ENCODE data around the gene ELMO1.

DNA sequence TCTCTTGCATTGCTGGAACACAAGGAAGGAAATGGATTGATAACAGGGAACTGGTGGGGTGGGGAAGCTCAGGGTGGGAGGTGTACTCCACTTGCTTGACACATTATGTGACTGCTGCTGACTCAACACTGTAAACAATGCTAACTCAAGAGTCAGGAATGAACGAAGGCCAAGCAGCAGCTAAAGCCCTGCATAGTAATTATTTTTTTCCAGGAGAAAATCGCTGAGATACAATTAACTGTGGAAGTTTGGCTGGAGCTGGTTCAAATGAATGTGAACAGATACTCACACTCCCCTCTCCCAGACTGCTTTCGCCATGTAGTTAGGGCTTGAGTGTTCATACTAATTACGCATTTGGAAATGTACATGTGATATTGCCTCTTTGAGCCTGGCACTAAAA lies 553.5 kb downstream of the ELMO1 start:
- TF ChIP-seq, protein P1, sequence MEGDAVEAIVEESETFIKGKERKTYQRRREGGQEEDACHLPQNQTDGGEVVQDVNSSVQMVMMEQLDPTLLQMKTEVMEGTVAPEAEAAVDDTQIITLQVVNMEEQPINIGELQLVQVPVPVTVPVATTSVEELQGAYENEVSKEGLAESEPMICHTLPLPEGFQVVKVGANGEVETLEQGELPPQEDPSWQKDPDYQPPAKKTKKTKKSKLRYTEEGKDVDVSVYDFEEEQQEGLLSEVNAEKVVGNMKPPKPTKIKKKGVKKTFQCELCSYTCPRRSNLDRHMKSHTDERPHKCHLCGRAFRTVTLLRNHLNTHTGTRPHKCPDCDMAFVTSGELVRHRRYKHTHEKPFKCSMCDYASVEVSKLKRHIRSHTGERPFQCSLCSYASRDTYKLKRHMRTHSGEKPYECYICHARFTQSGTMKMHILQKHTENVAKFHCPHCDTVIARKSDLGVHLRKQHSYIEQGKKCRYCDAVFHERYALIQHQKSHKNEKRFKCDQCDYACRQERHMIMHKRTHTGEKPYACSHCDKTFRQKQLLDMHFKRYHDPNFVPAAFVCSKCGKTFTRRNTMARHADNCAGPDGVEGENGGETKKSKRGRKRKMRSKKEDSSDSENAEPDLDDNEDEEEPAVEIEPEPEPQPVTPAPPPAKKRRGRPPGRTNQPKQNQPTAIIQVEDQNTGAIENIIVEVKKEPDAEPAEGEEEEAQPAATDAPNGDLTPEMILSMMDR (IDR thresholded peaks at IDR 0.05; ENCODE audit: poor library complexity) = no peak
- no peak for TF ChIP-seq EZH2 (IDR thresholded peaks at IDR 0.05; ENCODE audit: borderline replicate concordance)
- no peak for TF ChIP-seq EZH2phosphoT487 (IDR thresholded peaks at IDR 0.05; ENCODE audit: low read depth, severe bottlenecking, unreplicated experiment)

Data from hepatocyte (in vitro differentiated cells).